AG20443 (cell line): Measurements from ENCODE around the gene LRRK1.

Experiments used
- DNase-seq: peaks from one replicate; pipeline ENCODE4 v3.0.0; 2012; ENCODE audit warnings: low spot score, mixed read lengths

The LRRK1 gene

GRCh38 chr15:101024706-101025500 lies 105.7 kb downstream of the LRRK1 start:
- no peak for DNase-seq

- no peak for DNase-seq
Observed at GRCh38 chr15:101025501-101025885, 106.3 kb downstream of the LRRK1 start.

- no peak for DNase-seq
Observed at GRCh38 chr15:101025896-101026631, 106.9 kb downstream of the LRRK1 start.

- DNase-seq, result no peak
Observed at GRCh38 chr15:101026656-101027272, 107.6 kb downstream of the LRRK1 start.

GRCh38 chr15:101027273-101027901 lies 108.2 kb downstream of the LRRK1 start:
- no peak for DNase-seq

GRCh38 chr15:101027920-101028319 lies 108.8 kb downstream of the LRRK1 start:
- no peak for DNase-seq

GRCh38 chr15:101028321-101028720 lies 109.2 kb downstream of the LRRK1 start:
- DNase-seq, result no peak

- no peak for DNase-seq
Observed at GRCh38 chr15:101028772-101029438, 109.7 kb downstream of the LRRK1 start.

- no peak for DNase-seq
Observed at GRCh38 chr15:101029971-101030661, 111.0 kb downstream of the LRRK1 start.

GRCh38 chr15:101031213-101031612 lies 112.1 kb downstream of the LRRK1 start:
- no peak for DNase-seq

- no peak for DNase-seq
Observed at GRCh38 chr15:101033801-101034200, 114.6 kb downstream of the LRRK1 start.

GRCh38 chr15:101035611-101036010 lies 116.5 kb downstream of the LRRK1 start:
- DNase-seq, result no peak

- DNase-seq, result no peak
Observed at GRCh38 chr15:101036189-101036588, 117.0 kb downstream of the LRRK1 start.

GRCh38 chr15:101037090-101037830 lies 118.1 kb downstream of the LRRK1 start:
- no peak for DNase-seq

GRCh38 chr15:101038327-101039003 lies 119.3 kb downstream of the LRRK1 start:
- no peak for DNase-seq

GRCh38 chr15:101039461-101039860 lies 120.3 kb downstream of the LRRK1 start:
- no peak for DNase-seq

GRCh38 chr15:101042320-101042719 lies 123.2 kb downstream of the LRRK1 start:
- no peak for DNase-seq

GRCh38 chr15:101043011-101043410 lies 123.9 kb downstream of the LRRK1 start:
- DNase-seq, result no peak

GRCh38 chr15:101043911-101044624 lies 124.9 kb downstream of the LRRK1 start:
- no peak for DNase-seq
